ENCODE results near the gene RBBP6. TPM values are rescaled to one million over a fixed set of nuclear protein-coding genes. Genes with fewer than 3 reads are reported as not detected.

RBBP6 gene
- total and polyA plus RNA-seq, 12 donors, result 31.8 to 57.8 (median 44.1) TPM

DNA sequence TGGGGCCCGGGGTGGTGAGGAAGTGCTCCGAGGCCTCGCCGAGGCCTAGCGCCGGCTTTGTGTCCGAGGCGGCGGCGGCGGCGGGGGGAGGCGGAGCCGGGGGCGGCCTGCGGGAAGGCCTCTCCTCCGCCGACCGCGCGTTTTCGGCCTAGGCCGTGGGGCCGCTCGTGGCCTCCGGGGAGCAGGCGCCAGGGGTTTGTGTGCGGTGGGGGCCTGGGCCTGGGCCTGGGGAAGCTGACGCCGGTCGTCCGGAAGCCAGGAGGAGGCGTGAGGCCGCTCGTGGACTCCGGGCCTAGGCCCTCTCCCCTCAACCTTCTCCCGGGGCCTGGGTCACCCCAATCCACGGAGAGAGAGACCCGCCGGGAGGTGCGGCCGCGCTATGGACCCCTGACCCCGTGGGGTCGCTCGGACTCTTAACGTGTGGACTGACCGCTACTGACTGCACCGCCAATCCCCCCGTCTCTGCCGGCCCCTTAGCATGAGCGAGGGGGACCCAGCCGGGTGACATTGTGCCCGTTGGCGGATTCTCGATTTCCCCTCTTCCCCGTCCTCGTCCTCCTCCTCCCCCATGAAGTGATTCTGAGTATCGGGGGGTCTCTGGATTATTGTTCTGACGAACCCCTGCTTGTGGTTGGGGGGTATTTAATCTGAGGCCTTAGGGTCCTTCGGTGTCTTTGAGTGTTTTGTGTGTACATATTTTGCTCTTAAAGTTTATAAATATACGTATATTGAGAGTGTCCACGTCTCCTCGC, 660 bp downstream of the RBBP6 start:
- no peak for TF ChIP-seq POLR2A (IDR thresholded peaks at IDR 0.05)
- TF ChIP-seq, protein P1, sequence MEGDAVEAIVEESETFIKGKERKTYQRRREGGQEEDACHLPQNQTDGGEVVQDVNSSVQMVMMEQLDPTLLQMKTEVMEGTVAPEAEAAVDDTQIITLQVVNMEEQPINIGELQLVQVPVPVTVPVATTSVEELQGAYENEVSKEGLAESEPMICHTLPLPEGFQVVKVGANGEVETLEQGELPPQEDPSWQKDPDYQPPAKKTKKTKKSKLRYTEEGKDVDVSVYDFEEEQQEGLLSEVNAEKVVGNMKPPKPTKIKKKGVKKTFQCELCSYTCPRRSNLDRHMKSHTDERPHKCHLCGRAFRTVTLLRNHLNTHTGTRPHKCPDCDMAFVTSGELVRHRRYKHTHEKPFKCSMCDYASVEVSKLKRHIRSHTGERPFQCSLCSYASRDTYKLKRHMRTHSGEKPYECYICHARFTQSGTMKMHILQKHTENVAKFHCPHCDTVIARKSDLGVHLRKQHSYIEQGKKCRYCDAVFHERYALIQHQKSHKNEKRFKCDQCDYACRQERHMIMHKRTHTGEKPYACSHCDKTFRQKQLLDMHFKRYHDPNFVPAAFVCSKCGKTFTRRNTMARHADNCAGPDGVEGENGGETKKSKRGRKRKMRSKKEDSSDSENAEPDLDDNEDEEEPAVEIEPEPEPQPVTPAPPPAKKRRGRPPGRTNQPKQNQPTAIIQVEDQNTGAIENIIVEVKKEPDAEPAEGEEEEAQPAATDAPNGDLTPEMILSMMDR (IDR thresholded peaks at IDR 0.05), result no peak
- H3K4me3 ChIP-seq, result peak overlapping the region; percentile 64 to 92 (median 74)
- H3K27ac ChIP-seq, result peak overlapping the region; percentile 95 to 100 (median 100)
- intact Hi-C loops (cut with DNase I), result no loop called here
- H3K36me3 ChIP-seq (replicated peaks in 1 of 2), result no peaks in the 10 kb centered on the region
- peaks cover 33 to 36% of the 10 kb centered on the region in 2 donors for H3K4me1 ChIP-seq (replicated peaks in 1 of 2)
- peak in 6 of 7 donors; percentile 59 to 70 (median 68) for DNase-seq
- no peaks in the 10 kb centered on the region for H3K9me3 ChIP-seq (replicated peaks in 1 of 3)
- H3K27me3 ChIP-seq, result no peaks in the 10 kb centered on the region
- WGBS, 4 donors, result 0 to 1% (median 0%) methylated on average over 8 to 64 of the region's 64 CpGs

DNA sequence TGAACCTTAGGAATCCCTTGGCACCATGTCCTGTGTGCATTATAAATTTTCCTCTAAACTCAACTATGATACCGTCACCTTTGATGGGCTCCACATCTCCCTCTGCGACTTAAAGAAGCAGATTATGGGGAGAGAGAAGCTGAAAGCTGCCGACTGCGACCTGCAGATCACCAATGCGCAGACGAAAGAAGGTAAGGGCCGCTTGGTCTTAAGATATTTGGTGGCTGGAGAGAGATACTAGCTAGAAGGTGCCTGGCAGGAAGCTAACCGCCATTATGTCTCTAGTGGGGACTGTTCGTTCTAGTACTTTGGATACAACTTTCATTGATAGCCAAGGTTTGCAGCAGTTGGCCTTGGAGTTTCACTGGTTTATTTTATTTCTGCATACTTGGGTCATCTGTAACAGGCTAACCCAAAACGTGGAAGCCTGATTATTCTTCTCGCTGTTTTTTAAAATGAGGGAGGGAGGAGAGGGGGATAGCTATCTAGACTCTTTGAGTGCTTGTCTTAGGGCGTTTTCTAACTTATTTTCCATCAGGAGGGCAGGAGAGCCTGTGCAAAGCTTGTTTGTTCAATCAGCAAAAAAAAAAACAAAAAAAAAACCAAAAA, 1.3 kb downstream of the RBBP6 start:
- 0 to 1% (median 0%) methylated on average over 12 of the region's 12 CpGs for WGBS, 4 donors
- peak in 1 of 7 donors; percentile 21 for DNase-seq
- Histone ChIP-seq H3K36me3 (replicated peaks in 1 of 2) (no peaks in the 10 kb centered on the region), H3K27me3 (no peaks in the 10 kb centered on the region), H3K27ac (peak overlapping the region; percentile 95 to 100 (median 100)), H3K4me1 (replicated peaks in 1 of 2) (peaks cover 33 to 43% of the 10 kb centered on the region in 2 donors), H3K4me3 (peak overlapping the region; percentile 64 to 92 (median 74)), H3K9me3 (replicated peaks in 1 of 3) (no peaks in the 10 kb centered on the region)
- intact Hi-C loops (cut with DNase I), result no loop called here
- TF ChIP-seq, protein P1 (IDR thresholded peaks at IDR 0.05), result peak in 1 of 6 experiments; percentile 16
- TF ChIP-seq POLR2A (IDR thresholded peaks at IDR 0.05), result peak in 1 of 2 donors; percentile 44

DNA sequence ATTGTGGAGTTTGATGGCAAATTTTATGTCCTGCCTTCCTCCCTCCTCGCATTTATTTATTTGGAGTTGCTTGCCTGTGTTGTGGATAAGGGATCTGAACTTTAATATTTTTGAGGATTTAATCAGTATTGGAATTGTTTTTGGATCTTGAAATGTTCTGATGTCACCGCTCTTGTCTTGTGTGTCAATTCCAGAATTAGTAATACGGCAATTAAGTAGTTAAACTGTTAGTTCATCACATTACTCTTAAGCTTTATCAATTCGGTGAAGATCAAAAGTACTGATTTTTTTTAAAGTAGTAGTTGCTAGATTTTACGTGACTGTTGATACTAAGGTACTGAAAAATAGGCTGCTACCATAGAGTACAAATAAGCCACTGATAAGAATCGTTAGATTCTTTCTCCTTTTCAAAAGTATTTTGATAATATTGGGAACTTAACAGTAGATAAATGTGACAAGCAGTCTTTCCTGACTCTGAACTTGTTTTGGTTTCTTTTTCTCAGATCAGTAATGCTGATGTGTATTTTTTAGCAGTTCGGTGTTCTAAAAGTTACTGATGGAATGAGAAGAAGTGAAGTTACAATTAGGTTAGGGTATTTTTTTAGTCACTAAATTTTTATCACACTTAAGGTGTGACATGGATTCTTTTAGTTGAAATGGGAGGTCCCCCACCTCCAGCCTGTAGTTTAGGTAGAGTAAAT, 2.0 kb downstream of the RBBP6 start:
- DNase-seq, result no peak
- intact Hi-C loops (cut with DNase I), result no loop called here
- Histone ChIP-seq H3K9me3 (replicated peaks in 1 of 3) (no peaks in the 10 kb centered on the region), H3K27me3 (no peaks in the 10 kb centered on the region), H3K27ac (peak overlapping the region; percentile 27 to 100 (median 100)), H3K4me3 (peak overlapping the region; percentile 49 to 92 (median 74)), H3K4me1 (replicated peaks in 1 of 2) (peaks cover 33 to 49% of the 10 kb centered on the region in 2 donors), H3K36me3 (replicated peaks in 1 of 2) (peaks cover 0 to 4% of the 10 kb centered on the region in 2 donors)
- WGBS, 4 donors, result 0 to 3% (median 2%) methylated on average over 7 of the region's 7 CpGs
- no peak for TF ChIP-seq POLR2A (IDR thresholded peaks at IDR 0.05)
- TF ChIP-seq, protein P1 (IDR thresholded peaks at IDR 0.05), result no peak

DNA sequence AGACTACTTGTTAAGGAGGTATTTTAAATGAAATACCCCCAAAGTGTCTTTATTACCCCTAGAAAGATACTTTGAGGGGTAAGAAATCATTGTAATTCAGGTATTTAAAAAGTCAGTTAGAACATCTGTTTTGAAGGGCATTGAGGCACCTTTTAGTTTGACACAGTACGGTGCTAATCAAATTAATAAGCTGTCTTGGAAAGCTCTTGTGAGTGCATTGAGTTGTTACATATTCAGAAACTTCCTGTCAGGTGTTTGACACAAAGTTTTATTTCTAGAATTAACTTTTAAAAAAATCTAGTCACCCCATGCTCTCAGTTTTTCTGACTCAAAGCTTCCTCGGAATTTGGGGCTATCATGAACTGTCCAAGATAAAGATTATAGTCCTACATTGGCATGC, 4.6 kb downstream of the RBBP6 start:
- WGBS, 4 donors, result 5 to 18% (median 18%) methylated on average over 2 of the region's 2 CpGs
- peak overlapping the region in 3 of 5 donors; percentile 2 to 42 (median 39) for H3K27ac ChIP-seq

More for the DNA sequence above, 4.6 kb downstream of the RBBP6 start:
- no peak for TF ChIP-seq POLR2A (IDR thresholded peaks at IDR 0.05)
- TF ChIP-seq, protein P1 (IDR thresholded peaks at IDR 0.05), result no peak
- no peak for DNase-seq
- intact Hi-C loops (cut with DNase I), result no loop called here
- Histone ChIP-seq H3K9me3 (replicated peaks in 1 of 3) (no peaks in the 10 kb centered on the region), H3K27me3 (no peaks in the 10 kb centered on the region), H3K4me3 (peak overlapping the region in 1 of 4 donors; percentile 71), H3K4me1 (replicated peaks in 1 of 2) (peaks cover 33 to 59% of the 10 kb centered on the region in 2 donors), H3K36me3 (replicated peaks in 1 of 2) (peaks cover 0 to 26% of the 10 kb centered on the region in 2 donors)

Data from adrenal gland (tissue), 12 donors.